Smooth muscle cell (in vitro differentiated cells): ENCODE data around the gene PSMG4. TPM values are rescaled to one million over a fixed set of nuclear protein-coding genes. Genes with fewer than 3 reads are reported as not detected.

Source experiments
- DNase-seq: peaks from one replicate; lab custom pipeline; 2025; ENCODE audit not compliant: unreplicated experiment; lab: John Stamatoyannopoulos, UW
- H2AFZ ChIP-seq: fragments of 200-600 bp; sonication (generic); 2 replicates; pipeline ENCODE4 v1.6.0; 2016; ENCODE audit warnings: antibody characterized with exemption, low read depth, mild to moderate bottlenecking
- H3F3A ChIP-seq: fragments of 200-600 bp; sonication (generic); 2 replicates; pipeline ENCODE4 v1.6.0; 2017; ENCODE audit warnings: antibody characterized with exemption, low read depth
- H3K27ac ChIP-seq: fragments of 200-600 bp; sonication (generic); 2 replicates; pipeline ENCODE4 v1.5.1; 2016; ENCODE audit warnings: low read depth, mild to moderate bottlenecking
- H3K27me3 ChIP-seq: fragments of 200-600 bp; sonication (generic); 2 replicates; pipeline ENCODE4 v1.6.1; 2016; ENCODE audit warnings: low read depth, mild to moderate bottlenecking
- H3K36me3 ChIP-seq: fragments of 200-600 bp; sonication (generic); 2 replicates; pipeline ENCODE4 v1.5.1; 2016; ENCODE audit warnings: low read depth
- H3K4me1 ChIP-seq: fragments of 200-600 bp; sonication (generic); 2 replicates; pipeline ENCODE4 v1.5.1; 2016; ENCODE audit warnings: low read depth
- H3K4me2 ChIP-seq: fragments of 200-600 bp; sonication (generic); 2 replicates; pipeline ENCODE4 v1.6.0; 2016; ENCODE audit warnings: mild to moderate bottlenecking
- H3K4me3 ChIP-seq: fragments of 200-600 bp; sonication (generic); 2 replicates; pipeline ENCODE4 v1.5.1; 2016; ENCODE audit warnings: mild to moderate bottlenecking
- H3K79me2 ChIP-seq: fragments of 200-600 bp; sonication (generic); 2 replicates; pipeline ENCODE4 v1.6.0; 2016; ENCODE audit warnings: low read depth, mild to moderate bottlenecking
- H3K9ac ChIP-seq: fragments of 200-600 bp; sonication (generic); 2 replicates; pipeline ENCODE4 v1.6.0; 2016; ENCODE audit warnings: low read depth
- H3K9me3 ChIP-seq: fragments of 200-600 bp; sonication (generic); replicated peaks from 2 replicates; pipeline ENCODE4 v1.5.1; 2016; ENCODE audit warnings: low read depth
- H4K20me1 ChIP-seq: fragments of 200-600 bp; sonication (generic); 2 replicates; pipeline ENCODE4 v1.6.0; 2016; ENCODE audit warnings: low read depth
- CTCF ChIP-seq: fragments of 200-600 bp; sonication (generic); IDR thresholded peaks from 2 replicates; pipeline ENCODE4 v1.5.1; 2017; ENCODE audit warnings: borderline replicate concordance, mild to moderate bottlenecking, antibody characterized with exemption; ENCODE audit not compliant: insufficient read depth, poor library complexity, severe bottlenecking
- WGBS: methylation state at CpG from one replicate; pipeline ENCODE4 v1.1.7; 2016; ENCODE audit warnings: low lambda C conversion rate; 5-methylcytosine and 5-hydroxymethylcytosine counted together
- polyA plus RNA-seq: library from polyadenylated mRNA; unstranded; fragments of >200 nt; fragmentation: Nextera tagmentation; extraction: Ambion mirVana; gene quantifications from 2 replicates; pipeline ENCODE4 v1.2.1, GENCODE V29; 2016
- total RNA-seq: library from RNA; depleted of rRNA; stranded (reverse); fragments of >200 nt; gene quantifications from 2 replicates; pipeline ENCODE4 v1.2.3, GENCODE V29; 2014

The PSMG4 gene
- total and polyA plus RNA-seq, 2 experiments from 2014 or later, result 10.9 to 12.5 TPM

- Histone ChIP-seq H3K27ac (no peak overlapping the region), H4K20me1 (no peaks in the 10 kb centered on the region), H3K27me3 (no peaks in the 10 kb centered on the region), H3K36me3 (no peaks in the 10 kb centered on the region), H3K4me2 (no peak overlapping the region), H3K79me2 (no peaks in the 10 kb centered on the region), H3F3A (no peaks in the 10 kb centered on the region), H3K4me3 (no peak overlapping the region), H2AFZ (no peak overlapping the region), H3K9ac (no peak overlapping the region), H3K9me3 (no peaks in the 10 kb centered on the region), H3K4me1 (no peaks in the 10 kb centered on the region)
- no peak for TF ChIP-seq CTCF
- no peak for DNase-seq
- WGBS, result 89% methylated on average over 3 of the region's 3 CpGs
These were observed 45.2 kb downstream of the PSMG4 start for GRCh38 chr6:3303795-3304411.

- H3K79me2 ChIP-seq, result no peaks in the 10 kb centered on the region
- H4K20me1 ChIP-seq, result no peaks in the 10 kb centered on the region
- H3K36me3 ChIP-seq, result no peaks in the 10 kb centered on the region
- H3K27me3 ChIP-seq, result no peaks in the 10 kb centered on the region
- H2AFZ ChIP-seq, result no peak overlapping the region
- TF ChIP-seq CTCF, result no peak
- no peaks in the 10 kb centered on the region for H3K4me1 ChIP-seq
- H3K4me3 ChIP-seq, result no peak overlapping the region
- no peak overlapping the region for H3K9ac ChIP-seq
- no peak overlapping the region for H3K4me2 ChIP-seq
- H3K27ac ChIP-seq, result no peak overlapping the region
- 94% methylated on average over 15 of the region's 16 CpGs for WGBS
- no peaks in the 10 kb centered on the region for H3K9me3 ChIP-seq
- DNase-seq, result no peak
- no peaks in the 10 kb centered on the region for H3F3A ChIP-seq
These were observed 45.9 kb downstream of the PSMG4 start for GRCh38 chr6:3304500-3305215.

- Histone ChIP-seq H4K20me1 (no peaks in the 10 kb centered on the region), H3K9me3 (no peaks in the 10 kb centered on the region), H3K79me2 (no peaks in the 10 kb centered on the region), H3K9ac (no peak overlapping the region), H3F3A (no peaks in the 10 kb centered on the region), H3K27me3 (no peaks in the 10 kb centered on the region), H2AFZ (no peak overlapping the region), H3K4me2 (no peak overlapping the region), H3K36me3 (no peaks in the 10 kb centered on the region), H3K4me3 (no peak overlapping the region), H3K4me1 (no peaks in the 10 kb centered on the region), H3K27ac (no peak overlapping the region)
- DNase-seq, result no peak
- no peak for TF ChIP-seq CTCF
- 96% methylated on average over 8 of the region's 8 CpGs for WGBS
These were observed 46.4 kb downstream of the PSMG4 start for GRCh38 chr6:3305216-3305565.

GRCh38 chr6:3305831-3306230 lies 47.1 kb downstream of the PSMG4 start:
- H3K9ac ChIP-seq, result no peak overlapping the region
- H3K9me3 ChIP-seq, result no peaks in the 10 kb centered on the region
- no peaks in the 10 kb centered on the region for H3K4me1 ChIP-seq
- no peaks in the 10 kb centered on the region for H3K36me3 ChIP-seq
- no peaks in the 10 kb centered on the region for H3K79me2 ChIP-seq
- H2AFZ ChIP-seq, result no peak overlapping the region
- DNase-seq, result no peak
- 100% methylated on average over 3 of the region's 3 CpGs for WGBS
- H3K4me3 ChIP-seq, result no peak overlapping the region
- peaks cover under 1% of the 10 kb centered on the region for H3K27me3 ChIP-seq
- no peaks in the 10 kb centered on the region for H4K20me1 ChIP-seq
- H3K4me2 ChIP-seq, result no peak overlapping the region
- TF ChIP-seq CTCF, result no peak
- H3F3A ChIP-seq, result no peaks in the 10 kb centered on the region
- no peak overlapping the region for H3K27ac ChIP-seq
